ENCODE results near the gene RAI1.

- TF ChIP-seq POLR2AphosphoS5 (IDR thresholded peaks at IDR 0.05; ENCODE audit: borderline replicate concordance, low read depth, low read length) (no peak), EZH2 (IDR thresholded peaks at IDR 0.05) (no peak), FOXP2 (optimal IDR thresholded peaks at IDR 0.05; ENCODE audit: control extremely low read depth, extremely low read length, insufficient read depth) (no peak)
Observed at GRCh38 chr17:17724307-17725010, 43.2 kb downstream of the RAI1 start.
